Fibroblast of gingiva (primary cell): ENCODE results near the gene PSAT1.

Experiments used
- DNase-seq: peaks from one replicate; pipeline ENCODE4 v3.0.0-alpha.2; 2011; ENCODE audit warnings: low read depth

PSAT1 gene

DNA sequence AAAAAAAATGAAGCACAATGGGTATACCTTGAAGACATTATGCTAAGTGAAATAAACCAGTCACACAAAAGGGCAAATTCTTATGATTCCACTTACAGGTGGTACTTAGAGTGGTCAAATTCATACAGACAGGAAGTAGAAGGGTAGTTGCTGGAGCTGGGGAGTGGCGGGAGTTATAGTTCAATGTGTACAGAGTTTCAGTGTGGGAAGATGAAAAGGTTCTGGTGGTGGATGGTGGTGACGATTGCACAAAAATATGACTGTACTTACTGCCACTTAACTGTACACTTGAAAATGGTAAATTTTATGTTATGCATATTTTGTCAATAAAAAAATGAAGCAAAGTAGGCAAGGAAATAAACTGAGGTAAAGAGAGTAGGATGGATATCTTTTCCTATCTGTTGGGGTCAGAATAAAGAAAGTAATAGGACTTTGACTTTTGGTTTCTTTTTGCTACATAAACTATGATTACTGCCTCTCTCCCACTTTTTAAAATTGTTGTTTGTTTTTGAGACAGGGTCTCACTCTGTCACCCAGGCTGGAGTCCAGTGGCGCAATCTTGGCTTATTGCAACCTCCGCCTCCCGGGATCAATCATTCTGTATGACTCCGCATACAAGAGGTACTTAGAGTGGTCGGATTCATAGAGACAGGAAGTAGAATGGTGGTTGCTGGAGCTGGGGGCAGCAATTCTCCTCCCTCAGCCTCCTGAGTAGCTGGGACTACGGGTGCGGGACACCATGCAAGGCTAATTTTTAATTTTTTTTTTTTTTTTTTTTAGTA is 4.0 kb upstream of the PSAT1 start:
- no peak for DNase-seq

DNA sequence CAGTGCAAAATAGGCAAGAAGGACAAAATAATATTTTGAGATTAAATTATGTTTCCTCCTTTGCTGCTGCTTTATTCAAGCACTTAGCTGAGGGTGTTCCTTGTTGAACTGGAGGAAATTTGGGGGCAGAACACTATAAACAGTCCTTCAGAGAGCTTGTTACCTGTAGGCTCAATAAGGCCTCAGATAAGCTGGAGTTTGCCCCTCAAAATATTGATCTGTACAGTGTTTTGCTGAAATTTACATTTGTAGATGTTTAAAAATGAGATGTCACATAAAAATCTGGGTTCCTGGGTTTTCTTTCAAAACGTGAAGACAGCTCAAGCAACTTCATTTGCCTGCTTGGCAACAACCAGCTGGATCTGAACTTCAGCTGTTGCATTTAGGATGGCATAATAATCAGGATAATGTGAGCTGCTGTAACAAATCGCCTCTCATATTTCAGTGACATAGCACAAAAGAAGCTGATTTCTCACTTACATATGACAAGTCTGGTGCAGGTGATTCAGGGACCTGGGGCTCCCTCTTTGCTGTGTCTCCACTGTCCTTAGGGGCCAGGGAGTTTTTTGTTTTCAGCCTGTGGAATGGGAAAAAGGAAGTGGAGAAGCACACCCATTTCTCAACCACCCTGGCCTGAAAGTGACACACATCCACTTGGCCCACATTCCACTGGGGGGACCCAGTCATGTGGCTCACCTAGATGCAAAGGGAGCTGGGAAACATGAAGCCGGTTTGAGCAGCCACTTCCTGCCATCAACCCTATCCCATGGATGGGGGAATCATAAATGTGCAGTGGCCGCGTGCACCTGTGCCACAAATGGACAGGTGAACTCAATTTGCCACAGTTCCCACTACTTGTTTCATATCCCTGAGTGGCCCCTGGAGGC is 2.4 kb upstream of the PSAT1 start:
- DNase-seq: no peak

DNA sequence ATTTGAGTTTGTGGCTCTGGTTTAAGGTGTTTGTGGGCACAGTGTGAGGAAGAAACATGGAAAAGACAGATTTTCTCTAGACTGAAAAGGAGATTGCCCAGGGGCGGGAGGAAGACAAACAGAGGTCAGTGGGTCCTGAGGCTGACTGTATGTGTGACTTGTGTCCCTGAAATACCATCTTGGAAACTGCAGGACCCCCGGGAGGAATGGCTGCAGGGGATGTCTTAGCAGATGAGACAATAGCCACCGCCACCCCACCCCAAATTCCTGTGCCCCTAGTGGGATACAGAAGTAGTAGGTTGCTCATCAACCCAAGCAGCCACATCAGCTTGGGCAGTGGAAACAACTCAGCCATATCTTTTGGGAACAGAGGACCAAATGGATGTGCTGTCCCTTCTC is 1.7 kb upstream of the PSAT1 start:
- no peak for DNase-seq

DNA sequence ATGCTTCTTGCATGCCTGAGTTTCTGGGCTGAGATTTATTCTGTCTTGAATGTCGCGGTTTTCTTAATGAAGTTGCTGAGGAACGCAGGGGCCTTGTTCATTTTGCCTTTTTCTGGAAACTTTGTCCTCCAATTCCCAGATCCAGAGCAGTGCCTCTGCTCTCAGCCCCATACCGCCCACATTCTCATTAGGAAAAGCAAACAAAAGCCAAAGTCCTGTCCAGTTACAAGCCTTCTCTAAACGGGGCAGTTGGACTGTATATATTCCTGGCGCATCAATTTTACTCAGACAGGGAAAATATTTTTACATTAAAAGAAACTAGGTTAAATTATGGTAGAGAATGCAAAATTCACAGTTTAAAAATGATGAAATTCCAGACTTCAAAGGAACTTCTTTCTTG is 1.2 kb upstream of the PSAT1 start:
- DNase-seq: no peak

DNA sequence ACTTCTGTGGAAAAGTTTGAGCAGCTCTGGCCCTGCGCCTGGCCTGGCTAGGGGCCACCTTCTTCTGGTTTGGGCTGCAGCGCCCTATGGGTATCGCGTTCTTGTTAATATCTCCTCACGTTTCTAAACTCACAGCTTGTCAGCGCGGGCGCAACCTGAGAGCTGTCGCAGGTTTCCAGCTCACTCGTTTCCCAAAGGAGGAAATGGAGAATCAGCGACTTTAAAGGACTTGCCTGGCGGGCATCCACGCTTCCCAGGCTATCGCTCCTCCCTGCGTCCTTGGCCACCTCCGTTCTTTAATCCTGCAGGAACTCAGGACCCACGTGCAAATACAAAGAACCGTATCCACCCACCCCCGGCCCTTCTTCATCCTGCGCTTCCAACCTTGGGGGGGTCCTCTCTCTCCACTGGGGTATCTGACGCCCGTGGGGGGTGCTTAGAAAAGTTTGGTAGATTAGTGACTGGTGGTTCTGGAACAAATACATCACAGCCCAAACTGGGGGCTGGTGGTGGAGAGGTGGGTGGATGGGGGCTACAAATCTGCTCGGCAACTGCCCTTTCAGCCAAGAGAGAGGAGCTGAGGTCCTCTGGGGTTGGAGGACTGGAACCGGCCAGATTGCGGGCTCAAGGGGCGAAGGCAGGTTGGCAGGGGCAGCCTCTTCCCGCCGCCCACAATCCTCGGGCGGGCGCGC is 578 bp upstream of the PSAT1 start:
- DNase-seq: peak; percentile 44

DNA sequence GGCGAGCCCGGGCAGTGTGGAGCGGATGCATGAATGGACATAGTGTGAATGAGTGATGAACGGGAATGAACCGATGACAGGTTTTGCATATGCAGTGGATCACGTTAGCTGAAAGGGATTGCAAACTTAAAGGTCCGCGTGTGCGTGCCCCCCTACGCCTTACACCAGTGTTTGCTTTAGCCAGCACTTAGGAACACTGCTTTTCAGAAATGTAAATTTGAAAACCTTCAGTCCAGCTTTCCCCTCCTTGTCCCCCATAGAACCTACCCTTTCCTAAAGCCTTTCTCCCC is 692 bp downstream of the PSAT1 start:
- no peak for DNase-seq

DNA sequence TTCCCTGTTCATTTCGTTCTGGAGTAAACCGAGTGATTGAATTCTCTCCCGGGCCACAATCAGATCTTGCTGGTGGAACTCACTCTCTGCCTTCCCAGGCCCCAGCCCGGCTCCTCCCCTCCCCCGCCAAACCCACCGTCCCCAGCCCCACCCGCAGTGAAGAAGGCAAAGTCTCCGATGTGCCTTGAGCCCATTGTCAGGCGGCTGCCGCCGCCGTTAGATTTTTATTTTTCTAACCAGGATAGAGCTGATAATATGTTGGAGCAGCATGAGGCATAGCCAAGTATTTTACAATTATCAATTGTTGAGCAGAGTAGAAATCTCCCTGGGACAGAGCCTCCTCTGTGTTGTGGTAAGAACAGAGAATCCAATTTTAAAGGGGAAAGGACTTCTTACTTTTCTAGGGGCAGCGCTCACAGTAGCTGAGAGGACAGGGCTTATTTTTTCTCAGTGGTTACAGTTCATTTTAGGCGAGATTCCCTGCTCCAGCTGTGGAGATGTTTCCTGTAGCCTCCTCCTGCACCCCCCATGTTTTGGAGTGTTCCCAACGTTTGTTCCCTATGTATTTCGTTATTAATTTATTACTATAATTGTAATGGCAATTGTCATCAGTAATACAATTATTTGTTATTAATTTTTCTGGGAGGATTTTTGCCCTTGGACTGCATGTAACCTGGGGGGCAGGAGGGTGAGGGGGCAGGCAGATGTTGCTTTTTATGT is 1.3 kb downstream of the PSAT1 start:
- DNase-seq: no peak

DNA sequence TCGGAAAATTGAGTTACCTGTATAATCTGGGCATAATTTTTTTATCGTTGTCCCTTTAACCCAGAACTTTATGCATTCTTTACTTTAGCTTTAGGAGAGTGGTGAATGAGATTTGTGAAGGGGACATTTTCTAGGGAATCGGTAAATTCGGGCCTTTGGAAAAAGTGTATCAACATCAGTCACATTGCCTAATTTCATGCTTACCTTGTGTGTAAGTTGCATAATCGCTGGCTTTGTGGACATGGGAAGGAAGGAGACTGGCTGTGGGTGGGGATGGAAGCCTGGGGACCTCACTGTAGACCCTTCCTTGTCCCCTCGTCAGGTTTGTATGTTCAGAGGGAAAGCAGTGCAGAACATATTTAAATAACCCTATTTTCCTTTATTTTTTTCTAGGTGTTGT is 3.3 kb downstream of the PSAT1 start:
- no peak for DNase-seq

DNA sequence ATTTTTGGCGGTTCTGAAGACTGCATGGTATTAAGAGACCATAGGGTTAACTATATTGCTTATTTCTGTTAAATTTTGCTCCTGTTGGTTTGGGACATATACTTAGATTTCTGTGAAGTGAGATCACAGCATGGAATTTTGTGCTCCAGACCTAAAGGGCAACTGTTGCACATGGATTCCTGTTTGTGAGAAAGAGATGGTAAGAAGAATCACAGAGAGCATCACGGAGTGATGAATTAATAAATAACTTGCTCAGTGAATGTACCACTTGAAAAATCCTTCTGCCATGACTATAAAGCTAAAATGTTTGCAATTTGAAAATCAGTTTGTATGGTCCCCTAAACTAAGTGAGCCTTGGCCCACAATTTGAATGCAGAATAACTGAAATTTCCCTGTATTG is 4.5 kb downstream of the PSAT1 start:
- DNase-seq: no peak

DNA sequence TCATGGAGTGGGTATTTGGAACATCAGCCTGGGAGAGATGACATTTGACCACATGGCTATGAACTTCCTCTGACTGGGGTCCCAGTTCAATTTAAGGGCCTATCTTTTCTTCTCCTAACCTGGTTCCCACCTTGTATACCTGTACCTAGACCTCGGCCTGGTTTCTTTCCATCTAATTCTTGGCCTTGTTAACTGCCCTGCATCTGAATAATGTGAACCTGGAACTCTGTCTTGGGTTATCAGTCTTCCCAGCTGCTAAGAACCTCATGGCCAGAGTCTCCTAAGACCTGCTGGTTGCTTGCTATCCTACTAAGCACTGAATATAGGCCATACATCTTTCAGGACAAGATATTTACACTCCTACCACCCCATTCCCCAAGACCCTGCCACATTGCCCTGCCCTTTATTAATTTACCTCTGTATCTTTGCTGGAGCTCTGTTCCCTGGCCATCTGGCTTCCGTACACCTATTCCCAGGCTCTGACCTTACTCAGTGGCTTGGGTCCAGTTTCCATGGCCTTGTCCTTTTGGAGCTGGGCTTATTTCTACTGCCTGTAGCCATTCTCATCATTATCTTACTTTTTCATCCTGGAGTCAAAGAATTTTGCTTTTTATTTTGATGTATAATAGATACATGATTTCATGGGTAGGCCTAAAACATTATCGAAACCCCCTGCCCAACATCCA is 6.6 kb downstream of the PSAT1 start:
- no peak for DNase-seq

DNA sequence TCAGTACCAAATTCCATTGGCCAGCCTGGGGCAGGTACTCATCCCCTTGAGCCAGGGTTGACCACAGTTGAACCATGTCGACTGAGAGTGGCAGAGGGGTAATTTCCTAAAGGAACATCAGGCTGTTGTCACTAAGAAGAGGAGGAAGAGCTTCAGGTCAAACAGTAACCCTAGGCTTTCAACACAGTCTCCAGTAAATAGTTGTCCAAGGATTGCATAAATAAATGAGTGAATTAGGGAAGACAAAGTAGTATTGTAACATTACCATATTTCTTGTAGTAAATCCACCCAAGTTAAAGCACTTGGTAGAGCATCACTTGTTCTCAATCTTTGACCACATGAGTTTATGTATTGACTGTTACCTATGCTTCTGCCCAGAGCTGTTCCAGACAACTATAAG is 7.4 kb downstream of the PSAT1 start:
- peak; percentile 44 for DNase-seq

DNA sequence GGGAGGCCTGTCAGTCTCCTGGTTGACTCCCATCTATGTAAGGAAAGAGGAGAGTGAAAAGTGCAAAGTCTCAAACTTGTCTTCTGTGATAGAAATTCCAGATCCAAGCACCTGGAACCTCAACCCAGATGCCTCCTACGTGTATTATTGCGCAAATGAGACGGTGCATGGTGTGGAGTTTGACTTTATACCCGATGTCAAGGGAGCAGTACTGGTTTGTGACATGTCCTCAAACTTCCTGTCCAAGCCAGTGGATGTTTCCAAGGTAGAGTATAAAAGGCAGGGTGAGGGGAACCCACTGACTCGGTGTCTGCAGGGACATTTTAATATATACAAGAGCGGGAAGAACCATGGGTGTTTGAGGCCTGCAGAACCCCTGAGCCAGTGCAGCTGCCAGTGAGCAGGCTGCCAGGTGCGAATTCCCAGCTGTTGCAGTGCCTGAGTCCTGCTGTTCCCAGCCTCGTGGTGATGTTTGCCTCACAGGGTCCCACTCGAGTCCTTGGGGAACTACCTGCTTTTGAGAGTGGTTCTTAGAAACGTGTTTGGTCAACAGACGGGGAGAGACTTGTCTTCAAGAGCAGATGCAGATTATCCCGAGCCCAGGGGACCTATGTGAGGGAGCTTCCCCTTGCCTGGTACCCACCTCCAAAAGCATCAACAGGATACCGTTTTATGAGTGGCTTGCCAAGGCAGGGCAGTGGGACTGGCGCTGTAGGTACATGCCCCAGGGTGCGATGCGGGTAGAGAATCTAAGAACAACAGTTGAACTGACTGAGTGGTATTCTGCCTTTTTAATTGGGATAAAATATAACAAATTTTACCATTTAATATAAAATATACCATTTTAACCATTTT is 9.5 kb downstream of the PSAT1 start:
- DNase-seq: no peak

DNA sequence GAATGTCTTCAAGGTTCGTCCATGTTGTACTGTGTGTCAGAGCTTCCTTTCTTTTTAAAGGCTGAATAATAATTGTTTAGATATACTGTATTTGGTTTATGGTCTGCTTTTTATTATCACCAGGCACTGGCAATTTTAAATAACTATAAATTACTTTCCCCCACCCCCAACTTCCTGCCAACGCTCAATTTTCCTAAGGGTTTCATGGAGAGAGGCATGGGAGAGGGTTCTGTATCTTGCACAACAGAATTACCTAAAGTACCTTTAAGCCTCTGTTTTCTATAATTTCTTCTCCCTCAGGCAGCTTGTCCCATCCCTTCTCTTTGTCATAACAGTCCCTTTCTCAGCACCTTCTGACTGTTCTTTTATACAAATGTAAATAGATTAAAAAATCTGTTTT is 10.4 kb downstream of the PSAT1 start:
- no peak for DNase-seq

DNA sequence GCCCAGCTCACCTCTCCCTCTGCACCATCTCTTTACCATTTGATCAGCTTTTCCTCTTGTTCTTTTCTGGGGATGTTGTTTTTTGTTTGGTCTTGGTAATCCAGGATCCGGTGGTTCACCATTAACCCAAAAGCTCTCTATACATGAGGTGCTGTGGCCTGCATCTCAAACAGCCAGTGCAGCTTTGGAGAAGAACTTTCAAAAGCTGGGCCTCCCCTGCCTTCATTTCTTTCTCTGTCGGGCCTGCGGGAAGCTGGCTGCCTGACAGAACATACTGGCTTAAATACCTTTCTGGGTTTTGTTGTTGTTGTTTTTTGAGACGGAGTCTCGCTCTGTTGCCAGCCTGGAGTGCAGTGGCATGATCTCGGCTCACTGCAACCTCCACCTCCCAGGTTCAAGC is 12.1 kb downstream of the PSAT1 start:
- no peak for DNase-seq

DNA sequence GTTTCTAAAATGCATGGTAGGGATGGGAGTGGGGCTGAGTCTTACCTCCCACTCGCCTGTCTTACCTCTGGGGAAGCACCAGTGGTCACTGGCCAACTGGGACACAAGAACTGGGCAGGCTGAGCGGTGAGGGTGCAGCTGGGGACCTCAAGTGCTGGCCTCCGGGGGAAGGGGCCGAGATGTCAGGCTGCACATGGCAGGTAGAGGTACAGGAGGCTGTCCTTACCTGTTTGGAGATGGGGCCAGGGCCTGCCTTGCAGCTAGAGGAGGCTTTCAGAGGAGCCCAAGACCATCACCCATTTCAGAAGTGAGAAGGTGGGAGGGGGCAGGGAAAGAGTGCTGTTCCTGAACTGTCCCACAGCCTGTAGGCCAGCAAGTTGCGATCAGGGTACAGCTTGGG is 14.2 kb downstream of the PSAT1 start:
- DNase-seq: no peak

DNA sequence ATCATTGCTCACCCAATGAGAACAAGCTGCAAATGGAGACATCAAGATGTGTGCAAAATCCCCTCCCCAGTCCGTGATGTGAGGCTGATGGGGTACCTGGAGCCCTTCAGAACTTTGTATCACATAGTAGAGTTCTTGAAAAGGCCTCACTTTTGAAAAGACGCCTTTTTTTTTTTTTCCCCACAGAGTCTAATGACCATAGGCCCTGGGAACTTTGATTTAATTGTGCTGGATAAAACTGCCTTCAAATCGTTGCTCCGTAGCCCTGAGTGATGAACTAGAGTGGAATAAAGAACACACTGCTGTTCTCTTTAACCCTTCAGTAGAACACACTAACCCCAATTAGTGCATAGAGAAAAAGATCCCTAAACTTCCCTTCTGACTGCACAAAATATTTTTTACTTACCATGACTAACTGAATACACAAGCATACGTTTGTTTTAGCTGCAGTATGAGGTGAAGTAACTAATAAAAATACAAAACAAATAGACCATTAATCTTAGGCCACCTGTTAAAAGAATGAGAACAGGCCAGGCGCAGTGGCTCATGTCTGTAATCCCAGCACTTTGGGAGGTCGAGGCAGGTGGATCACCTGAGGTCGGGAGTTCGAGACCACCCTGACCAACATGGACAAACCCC is 15.1 kb downstream of the PSAT1 start:
- DNase-seq: no peak

DNA sequence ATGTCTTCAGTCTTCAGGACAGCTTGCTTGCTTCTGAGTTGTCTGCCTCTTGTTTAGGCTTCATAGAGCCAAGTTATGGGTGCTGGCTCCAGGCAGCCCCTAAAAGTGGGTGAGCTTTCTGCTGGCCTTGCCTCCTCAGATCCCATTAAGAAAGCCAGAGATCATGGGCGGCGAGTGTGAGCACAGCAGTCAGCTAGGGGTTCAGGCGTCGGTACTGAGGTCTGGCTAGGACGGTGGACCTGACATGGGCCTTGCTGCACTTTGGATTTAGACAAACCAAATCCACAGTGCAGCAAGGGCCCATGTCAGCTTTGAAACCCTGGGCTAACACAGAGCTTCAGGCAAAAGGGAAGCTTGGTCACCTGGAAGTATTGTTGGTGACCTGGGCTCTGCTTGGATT is 17.6 kb downstream of the PSAT1 start:
- DNase-seq: no peak

DNA sequence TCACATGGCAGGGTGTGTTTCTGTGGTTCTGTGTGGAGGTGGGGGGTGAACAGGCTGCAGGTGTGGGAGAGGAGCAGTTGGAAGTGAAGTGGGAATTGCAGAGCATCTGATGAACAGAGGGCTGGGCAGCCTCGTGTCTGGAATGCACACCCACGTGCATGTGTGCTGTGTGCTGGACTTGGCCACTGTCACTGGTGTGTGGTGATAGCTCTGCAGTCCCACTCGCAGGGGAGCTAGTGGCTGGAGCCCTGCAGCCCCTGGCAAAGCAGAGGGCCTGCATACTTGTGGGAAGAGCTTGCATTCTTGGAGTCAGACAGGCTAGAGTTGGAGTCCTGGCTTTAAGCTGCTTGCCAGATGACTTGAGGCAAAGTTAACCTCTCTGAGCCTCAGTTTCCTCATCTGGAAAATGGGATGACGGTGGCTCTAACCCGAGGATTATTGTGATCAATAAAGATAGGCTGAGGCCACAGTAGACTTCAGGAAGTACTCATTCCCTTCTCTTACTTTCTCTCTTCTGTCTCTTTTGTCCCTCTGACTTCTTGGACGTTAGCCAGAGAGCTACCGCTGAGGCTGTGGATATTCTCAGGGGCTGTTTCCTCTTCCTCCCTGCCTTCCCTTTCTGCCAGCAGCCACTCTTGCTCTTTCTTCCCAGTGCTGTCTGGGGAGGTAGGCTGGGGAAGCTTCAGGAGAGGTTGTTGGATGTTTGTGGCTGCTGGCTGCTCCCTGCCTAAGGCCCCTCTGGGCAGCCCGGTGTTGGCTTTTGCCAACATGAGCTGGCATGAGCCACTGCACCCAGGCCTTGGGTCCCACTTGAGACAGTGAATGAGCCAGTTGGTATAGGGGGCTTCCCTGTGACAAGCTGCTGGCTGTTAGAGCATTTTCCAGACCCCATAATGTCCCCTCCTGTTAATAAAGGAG is 18.3 kb downstream of the PSAT1 start:
- peak; percentile 55 for DNase-seq

DNA sequence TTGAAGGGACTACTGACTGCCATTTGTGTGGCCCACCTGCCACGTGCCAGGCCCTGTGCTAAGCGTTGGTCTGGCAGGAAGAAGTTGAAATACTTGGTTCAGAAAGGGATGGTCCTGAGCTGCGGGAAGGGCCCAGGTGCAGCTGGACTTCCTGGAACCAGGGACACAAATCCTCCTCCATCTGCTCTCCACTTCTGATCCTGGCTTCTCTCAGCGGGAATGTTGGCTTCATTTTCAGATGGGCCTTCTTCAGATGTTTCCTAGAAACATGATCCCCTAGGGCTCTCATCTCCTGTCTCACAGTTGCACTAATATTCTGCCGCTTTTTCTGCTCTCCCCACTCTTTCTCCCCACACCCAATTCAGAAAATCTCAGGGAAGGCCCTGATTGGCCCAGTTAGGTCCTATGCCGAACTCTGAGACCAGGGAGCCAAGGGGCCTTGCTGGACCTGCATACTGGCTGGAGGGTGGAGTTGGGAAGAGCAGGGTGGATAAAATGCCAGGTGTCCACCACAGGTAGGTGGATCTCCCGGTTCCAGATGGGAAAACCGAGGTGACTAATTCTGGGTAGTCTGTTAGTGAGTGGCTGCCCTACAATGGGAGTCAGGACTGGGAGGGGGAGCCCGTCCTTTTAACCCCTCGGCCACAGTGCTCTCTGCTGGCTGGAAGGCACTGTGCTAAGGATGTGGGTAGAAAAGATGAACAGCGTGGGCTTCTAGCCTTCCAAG is 19.4 kb downstream of the PSAT1 start:
- no peak for DNase-seq
